ENCODE data around the gene PLK5. TPM values are rescaled to one million over a fixed set of nuclear protein-coding genes. Genes with fewer than 3 reads are reported as not detected.

The PLK5 gene
- total and polyA plus RNA-seq, 2 of the 4 experiments (the other 2 are of a cell fraction): not detected

DNA sequence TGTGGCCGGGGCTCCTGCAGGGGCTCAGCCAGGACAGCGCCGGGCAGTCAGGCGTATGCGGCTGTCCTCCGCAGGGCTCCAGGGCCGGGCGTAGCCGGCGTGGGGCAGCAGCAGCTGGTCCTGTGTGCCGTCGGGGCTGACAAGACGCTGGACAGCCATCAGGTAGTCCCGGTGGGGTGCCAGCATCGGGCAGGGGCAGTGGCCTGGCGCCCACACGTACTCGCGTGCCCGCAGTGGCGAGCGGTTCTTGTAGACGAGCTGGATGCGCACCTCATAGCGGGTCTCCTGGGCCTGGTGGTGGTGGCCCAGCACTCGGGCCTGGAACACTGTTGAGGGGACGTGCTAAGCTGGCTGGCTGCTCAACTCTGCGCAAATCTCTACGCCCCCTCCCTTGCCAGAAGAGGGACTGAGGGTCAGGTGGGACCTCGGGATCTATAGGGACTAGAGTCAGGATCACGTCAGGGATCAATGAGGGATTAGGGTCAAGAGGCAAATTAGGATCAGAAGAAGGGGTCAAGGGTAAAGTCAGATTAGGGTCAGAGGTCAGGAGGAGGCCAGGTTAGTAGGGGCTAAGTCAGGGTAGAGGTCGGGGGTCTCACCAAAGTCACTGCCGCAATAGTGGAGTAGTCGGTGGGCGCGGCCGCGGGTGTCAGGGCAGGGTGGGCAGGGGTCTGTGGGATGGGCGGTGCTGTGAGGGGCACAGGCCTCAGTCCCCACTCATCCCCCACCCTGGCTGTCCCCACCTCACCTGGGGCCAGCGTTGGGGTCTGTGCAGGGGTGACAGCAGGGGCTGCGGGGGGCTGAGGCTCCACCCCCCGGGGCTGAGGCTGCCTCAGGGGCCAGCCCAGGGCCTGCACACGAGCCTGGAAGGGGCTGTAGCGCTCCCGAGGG lies 17.6 kb upstream of the PLK5 start (continued):
- TF ChIP-seq NFE2L2 (IDR thresholded peaks at IDR 0.05; ENCODE audit: low read depth, low read length): no peak
- TF ChIP-seq POLR2A (IDR thresholded peaks at IDR 0.05; ENCODE audit: low read depth, low read length): no peak

DNA sequence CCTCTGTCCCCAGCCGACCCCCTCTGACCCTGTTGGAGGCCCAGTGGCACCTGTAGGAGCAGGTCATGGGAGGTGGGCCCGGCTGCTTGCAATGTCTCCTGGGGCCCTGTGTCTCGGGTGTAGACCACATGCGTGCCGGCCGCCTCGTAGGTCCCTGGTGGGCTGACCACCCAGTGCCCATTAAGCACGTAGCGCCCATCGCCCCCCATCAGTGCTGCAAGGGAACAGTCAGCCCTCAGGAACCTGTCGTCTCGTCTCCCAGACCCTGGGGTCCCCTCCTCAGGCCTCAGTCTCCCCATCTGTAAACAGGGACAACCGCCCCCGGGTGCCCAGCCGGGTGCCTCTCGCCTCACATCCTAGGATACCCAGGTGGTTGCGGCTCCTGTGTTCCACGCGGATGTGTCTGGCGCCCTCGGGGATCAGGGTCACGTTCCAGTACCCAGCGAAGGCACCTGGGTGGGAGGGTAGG lies 16.7 kb upstream of the PLK5 start:
- Histone ChIP-seq H4K20me1 (ENCODE audit: insufficient read depth, low read length) (no peaks in the 10 kb centered on the region; the same call in 1 of the 2 replicates), H3K9me1 (ENCODE audit: insufficient read depth, low read length) (no peaks in the 10 kb centered on the region; the same call in 1 of the 2 replicates), H3K23ac (ENCODE audit: low read depth, low read length) (no peak overlapping the region), H3K9ac (ENCODE audit: low read depth, low read length) (no peak overlapping the region), H4K5ac (ENCODE audit: low read depth, low read length) (peak overlapping the region; percentile 37), H2BK120ac (ENCODE audit: low read depth, low read length) (no peak overlapping the region), H3K9me3 (ENCODE audit: control insufficient read depth, insufficient read depth, low read length) (no peaks in the 10 kb centered on the region), H4K91ac (ENCODE audit: insufficient read depth, low read depth, low read length) (peak overlapping the region; percentile 45; the same call in 1 of the 2 replicates), H3K56ac (ENCODE audit: extremely low read depth, insufficient read depth, low read length) (no peak overlapping the region), H3K27ac (ENCODE audit: insufficient read depth, low read length) (0 out of 2 replicates have a peak overlapping the region, but pooled peaks have one; percentile 8), H3K27me3 (ENCODE audit: control insufficient read depth, insufficient read depth, low read length) (peaks cover 3% of the 10 kb centered on the region; the same call in 1 of the 2 replicates), H3K36me3 (ENCODE audit: control insufficient read depth, insufficient read depth, low read length) (peaks cover 13% of the 10 kb centered on the region), H3K4ac (ENCODE audit: low read depth, low read length) (peak overlapping the region; percentile 48), H2BK15ac (ENCODE audit: low read depth, low read length) (no peak overlapping the region), H2AK5ac (ENCODE audit: low read depth, low read length) (peak overlapping the region; percentile 74; the same call in 1 of the 2 replicates), H2BK20ac (ENCODE audit: low read depth, low read length) (no peak overlapping the region), H2AFZ (replicated peaks; ENCODE audit: low read length, poor library complexity) (peak overlapping the region; percentile 98), H3K4me2 (ENCODE audit: low read depth, low read length) (peak overlapping the region; percentile 37), H2AK9ac (replicated peaks; ENCODE audit: low read depth, low read length, poor library complexity) (peak overlapping the region; percentile 90), H3K18ac (ENCODE audit: low read depth, low read length) (no peak overlapping the region), H3K4me3 (ENCODE audit: insufficient read depth, low read depth, low read length) (no peak overlapping the region), H4K8ac (ENCODE audit: low read depth in 2 of 2, low read length in 2 of 2) (peak overlapping the region in 1 of 2 experiments; percentile 86; a peak in 2 of 4 replicates), H3K14ac (replicated peaks; ENCODE audit: low read depth, low read length) (no peak overlapping the region), H3K4me1 (ENCODE audit: control insufficient read depth, insufficient read depth, low read length) (peaks cover 7% of the 10 kb centered on the region), H2BK5ac (ENCODE audit: low read depth, low read length, poor library complexity, severe bottlenecking) (peak overlapping the region; percentile 43), H3K79me1 (ENCODE audit: low read depth in 1 of 2, low read length in 2 of 2) (peaks cover 4 to 9% of the 10 kb centered on the region in 2 experiments; a peak in 1 of 4 replicates)
- TF ChIP-seq MAFK (IDR thresholded peaks at IDR 0.05; ENCODE audit: low read depth, low read length) (no peak), CEBPB (IDR thresholded peaks at IDR 0.05; ENCODE audit: low read depth, low read length) (no peak)
- TF ChIP-seq, protein P1, sequence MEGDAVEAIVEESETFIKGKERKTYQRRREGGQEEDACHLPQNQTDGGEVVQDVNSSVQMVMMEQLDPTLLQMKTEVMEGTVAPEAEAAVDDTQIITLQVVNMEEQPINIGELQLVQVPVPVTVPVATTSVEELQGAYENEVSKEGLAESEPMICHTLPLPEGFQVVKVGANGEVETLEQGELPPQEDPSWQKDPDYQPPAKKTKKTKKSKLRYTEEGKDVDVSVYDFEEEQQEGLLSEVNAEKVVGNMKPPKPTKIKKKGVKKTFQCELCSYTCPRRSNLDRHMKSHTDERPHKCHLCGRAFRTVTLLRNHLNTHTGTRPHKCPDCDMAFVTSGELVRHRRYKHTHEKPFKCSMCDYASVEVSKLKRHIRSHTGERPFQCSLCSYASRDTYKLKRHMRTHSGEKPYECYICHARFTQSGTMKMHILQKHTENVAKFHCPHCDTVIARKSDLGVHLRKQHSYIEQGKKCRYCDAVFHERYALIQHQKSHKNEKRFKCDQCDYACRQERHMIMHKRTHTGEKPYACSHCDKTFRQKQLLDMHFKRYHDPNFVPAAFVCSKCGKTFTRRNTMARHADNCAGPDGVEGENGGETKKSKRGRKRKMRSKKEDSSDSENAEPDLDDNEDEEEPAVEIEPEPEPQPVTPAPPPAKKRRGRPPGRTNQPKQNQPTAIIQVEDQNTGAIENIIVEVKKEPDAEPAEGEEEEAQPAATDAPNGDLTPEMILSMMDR (conservative IDR thresholded peaks at IDR 0.05; ENCODE audit: low read depth, low read length): no peak
- TF ChIP-seq, protein P2, sequence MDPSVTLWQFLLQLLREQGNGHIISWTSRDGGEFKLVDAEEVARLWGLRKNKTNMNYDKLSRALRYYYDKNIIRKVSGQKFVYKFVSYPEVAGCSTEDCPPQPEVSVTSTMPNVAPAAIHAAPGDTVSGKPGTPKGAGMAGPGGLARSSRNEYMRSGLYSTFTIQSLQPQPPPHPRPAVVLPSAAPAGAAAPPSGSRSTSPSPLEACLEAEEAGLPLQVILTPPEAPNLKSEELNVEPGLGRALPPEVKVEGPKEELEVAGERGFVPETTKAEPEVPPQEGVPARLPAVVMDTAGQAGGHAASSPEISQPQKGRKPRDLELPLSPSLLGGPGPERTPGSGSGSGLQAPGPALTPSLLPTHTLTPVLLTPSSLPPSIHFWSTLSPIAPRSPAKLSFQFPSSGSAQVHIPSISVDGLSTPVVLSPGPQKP (IDR thresholded peaks at IDR 0.05; ENCODE audit: borderline replicate concordance, low read depth, low read length): no peak
- in situ Hi-C loops (cut with MboI; ENCODE audit: low sequenced_read_pairs) (no loop called here), dilution Hi-C loops (cut with HindIII; ENCODE audit: low sequenced_read_pairs, unreplicated experiment) (no loop called here), intact Hi-C loops (cut with micrococcal nuclease) (no loop called here)
- DNase-seq (no peak), ATAC-seq (ENCODE audit: low read depth) (no peak)
- BruUV-seq (replicated peaks): no TSS peak
- ChIA-PET POLR2A (ENCODE audit: unreplicated experiment) (no interaction called here), CTCF (no interaction called here)
- 87% methylated on average over 12 of the region's 23 CpGs; no CpG with 5 or more reads in 1 of the 2 experiments for WGBS, 2 experiments (ENCODE audit: extremely low coverage in 2 of 2, insufficient read length in 1 of 2)

Measured in IMR-90 (cell line).